Measurements from ENCODE around the gene SNTG2. TPM values are rescaled to one million over a fixed set of nuclear protein-coding genes. Genes with fewer than 3 reads are reported as not detected.

The SNTG2 gene
- total and polyA plus RNA-seq, 2 donors (not counting 3 experiments of a cell fraction or from before 2014, with no cell fraction given), result not detected

DNA sequence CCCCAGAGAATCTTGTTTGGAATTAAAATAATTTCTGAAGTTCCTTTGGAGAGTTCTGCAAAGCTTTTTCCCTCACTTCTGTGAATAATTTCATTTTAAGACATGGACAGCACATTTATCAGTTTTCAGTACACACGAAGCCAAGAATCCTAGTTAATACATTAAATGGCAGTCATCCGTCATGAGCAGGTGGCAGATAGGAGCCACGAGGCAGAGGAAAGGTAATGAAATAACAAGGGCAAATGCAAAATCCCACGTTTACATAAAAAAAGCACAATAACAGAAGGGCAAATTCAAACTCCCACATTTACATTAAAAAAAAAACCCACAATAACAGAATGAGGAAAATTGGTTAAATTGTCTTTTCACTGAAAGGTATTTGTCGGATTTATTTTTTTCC lies 25.9 kb upstream of the SNTG2 start:
- BruUV-seq (replicated peaks), result no TSS peak
- H2AFZ ChIP-seq (ENCODE audit: low read depth, low read length), result no peak overlapping the region
- ChIA-PET POLR2A (no interaction called here), CTCF (no interaction called here)
- intact Hi-C loops (cut with micrococcal nuclease), result no loop called here
- no peak for TF ChIP-seq MYC (IDR thresholded peaks at IDR 0.05; ENCODE audit: low read depth, low read length)
- TF ChIP-seq JUN (IDR thresholded peaks at IDR 0.05; ENCODE audit: borderline replicate concordance, insufficient read depth, insufficient read length, low read depth), result no peak
- H3K27ac ChIP-seq (ENCODE audit: insufficient read depth, low read depth, low read length), result no peak overlapping the region
- no peaks in the 10 kb centered on the region for H3K27me3 ChIP-seq (ENCODE audit: control insufficient read depth in 2 of 2, insufficient read depth in 2 of 2, low read length in 2 of 2)
- dilution Hi-C loops (cut with MboI; ENCODE audit: extremely low pct_ligation_motif_present, low sequenced_read_pairs), result no loop called here
- no peak overlapping the region for H3K4me3 ChIP-seq (replicated peaks in 1 of 3; ENCODE audit: insufficient read depth in 1 of 3, low read depth in 1 of 3, low read length in 3 of 3)
- H3K9ac ChIP-seq (replicated peaks; ENCODE audit: extremely low read depth, insufficient read depth, low read length), result no peak overlapping the region
- DNase-seq (ENCODE audit: low read depth, low spot score) (no peak), FAIRE-seq (no peak)
- peaks cover 4% of the 10 kb centered on the region for H3K9me3 ChIP-seq (replicated peaks; ENCODE audit: control insufficient read depth, insufficient read depth, low read length)
- H3K79me2 ChIP-seq (ENCODE audit: control insufficient read depth, insufficient read depth, low read length), result no peaks in the 10 kb centered on the region
- no peaks in the 10 kb centered on the region for H4K20me1 ChIP-seq (replicated peaks; ENCODE audit: control insufficient read depth, extremely low read depth, insufficient read depth, low read length)
- no peak overlapping the region for H3K4me2 ChIP-seq (ENCODE audit: insufficient read depth, low read length)
- no peaks in the 10 kb centered on the region for H3K36me3 ChIP-seq (ENCODE audit: control insufficient read depth in 2 of 2, extremely low read depth in 1 of 2, insufficient read depth in 2 of 2, low read length in 2 of 2)
- H3K4me1 ChIP-seq (ENCODE audit: control insufficient read depth, extremely low read depth, insufficient read depth, low read length), result no peaks in the 10 kb centered on the region
- no peaks in the 10 kb centered on the region for H3K9me1 ChIP-seq (replicated peaks; ENCODE audit: control insufficient read depth, extremely low read depth, insufficient read depth, low read length)

DNA sequence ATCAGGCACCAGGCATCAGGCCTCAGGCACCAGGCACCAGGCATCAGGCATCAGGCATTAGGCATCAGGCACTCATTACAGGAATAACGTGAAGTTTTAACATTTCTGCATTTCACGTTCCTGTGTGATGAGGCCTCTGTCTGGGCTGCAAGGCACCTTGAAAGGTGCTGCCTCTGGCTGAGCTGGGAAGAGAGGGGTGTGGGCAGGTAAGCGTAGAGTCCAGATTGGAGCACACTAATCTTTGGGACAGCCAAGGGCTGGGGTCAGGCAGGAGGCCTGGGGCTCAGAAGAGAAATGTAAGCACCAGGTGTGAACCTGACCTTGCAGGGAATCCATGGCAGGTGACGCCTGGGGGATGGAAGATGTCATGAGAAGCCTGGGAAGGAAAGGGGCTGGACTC lies 25.3 kb upstream of the SNTG2 start:
- no TSS peak for BruUV-seq (replicated peaks)
- CTCF ChIA-PET, result no interaction called here
- peaks cover 4% of the 10 kb centered on the region for H3K9me3 ChIP-seq (replicated peaks; ENCODE audit: control insufficient read depth, insufficient read depth, low read length)

More for the DNA sequence above, 25.3 kb upstream of the SNTG2 start:
- TF ChIP-seq GATA2 (IDR thresholded peaks at IDR 0.05; ENCODE audit: insufficient read depth, insufficient read length, low read depth, low read length) (no peak), POLR2AphosphoS5 (IDR thresholded peaks at IDR 0.05; ENCODE audit: insufficient read depth, low read depth, low read length) (no peak)
- Histone ChIP-seq H3K9ac (replicated peaks; ENCODE audit: extremely low read depth, insufficient read depth, low read length) (no peak overlapping the region), H3K9me1 (replicated peaks; ENCODE audit: control insufficient read depth, extremely low read depth, insufficient read depth, low read length) (no peaks in the 10 kb centered on the region), H3K27ac (ENCODE audit: insufficient read depth, low read depth, low read length) (no peak overlapping the region), H3K4me3 (replicated peaks in 1 of 3; ENCODE audit: insufficient read depth in 1 of 3, low read depth in 1 of 3, low read length in 3 of 3) (no peak overlapping the region), H3K79me2 (ENCODE audit: control insufficient read depth, insufficient read depth, low read length) (no peaks in the 10 kb centered on the region), H4K20me1 (replicated peaks; ENCODE audit: control insufficient read depth, extremely low read depth, insufficient read depth, low read length) (no peaks in the 10 kb centered on the region), H3K4me2 (ENCODE audit: insufficient read depth, low read length) (no peak overlapping the region), H2AFZ (ENCODE audit: low read depth, low read length) (no peak overlapping the region), H3K36me3 (ENCODE audit: control insufficient read depth in 2 of 2, extremely low read depth in 1 of 2, insufficient read depth in 2 of 2, low read length in 2 of 2) (no peaks in the 10 kb centered on the region), H3K27me3 (ENCODE audit: control insufficient read depth in 2 of 2, insufficient read depth in 2 of 2, low read length in 2 of 2) (no peaks in the 10 kb centered on the region), H3K4me1 (ENCODE audit: control insufficient read depth, extremely low read depth, insufficient read depth, low read length) (no peaks in the 10 kb centered on the region)
- intact Hi-C loops (cut with micrococcal nuclease) (no loop called here), dilution Hi-C loops (cut with MboI; ENCODE audit: extremely low pct_ligation_motif_present, low sequenced_read_pairs) (no loop called here)
- DNase-seq (ENCODE audit: low read depth, low spot score) (no peak), FAIRE-seq (no peak)
- POLR2A ChIA-PET, result no interaction called here
